Measurements from ENCODE around the gene CLSTN2.

The CLSTN2 gene

GRCh38 chr3:140053794-140054193 lies 118.8 kb downstream of the CLSTN2 start:
- no peak for DNase-seq

- no peak for DNase-seq
Measured at GRCh38 chr3:140055092-140055791, 120.3 kb downstream of the CLSTN2 start.

- no peak for DNase-seq
Measured at GRCh38 chr3:140056047-140056446, 121.1 kb downstream of the CLSTN2 start.

- no peak for DNase-seq
Measured at GRCh38 chr3:140061211-140061610, 126.2 kb downstream of the CLSTN2 start.

- no peak for DNase-seq
Measured at GRCh38 chr3:140062461-140062860, 127.5 kb downstream of the CLSTN2 start.

GRCh38 chr3:140067487-140067886 lies 132.5 kb downstream of the CLSTN2 start:
- no peak for DNase-seq

- no peak for DNase-seq
Measured at GRCh38 chr3:140068494-140069017, 133.6 kb downstream of the CLSTN2 start.

- DNase-seq = no peak
Measured at GRCh38 chr3:140073278-140074045, 138.5 kb downstream of the CLSTN2 start.

GRCh38 chr3:140076552-140076951 lies 141.6 kb downstream of the CLSTN2 start:
- no peak for DNase-seq

- DNase-seq = no peak
Measured at GRCh38 chr3:140077406-140077805, 142.4 kb downstream of the CLSTN2 start.

- DNase-seq = no peak
Measured at GRCh38 chr3:140078343-140078742, 143.4 kb downstream of the CLSTN2 start.

- DNase-seq = no peak
Measured at GRCh38 chr3:140078940-140079339, 144.0 kb downstream of the CLSTN2 start.

GRCh38 chr3:140081887-140082286 lies 146.9 kb downstream of the CLSTN2 start:
- no peak for DNase-seq

GRCh38 chr3:140085001-140085400 lies 150.0 kb downstream of the CLSTN2 start:
- no peak for DNase-seq

GRCh38 chr3:140086642-140087041 lies 151.7 kb downstream of the CLSTN2 start:
- no peak for DNase-seq

- no peak for DNase-seq
Measured at GRCh38 chr3:140088058-140088457, 153.1 kb downstream of the CLSTN2 start.

GRCh38 chr3:140088513-140088912 lies 153.5 kb downstream of the CLSTN2 start:
- DNase-seq = no peak

- DNase-seq = no peak
Measured at GRCh38 chr3:140089403-140090072, 154.6 kb downstream of the CLSTN2 start.

- no peak for DNase-seq
Measured at GRCh38 chr3:140091143-140091542, 156.2 kb downstream of the CLSTN2 start.

GRCh38 chr3:140092848-140093536 lies 158.0 kb downstream of the CLSTN2 start:
- DNase-seq = no peak

GRCh38 chr3:140093742-140094141 lies 158.8 kb downstream of the CLSTN2 start:
- no peak for DNase-seq

GRCh38 chr3:140094487-140094886 lies 159.5 kb downstream of the CLSTN2 start:
- DNase-seq = no peak

- no peak for DNase-seq
Measured at GRCh38 chr3:140096037-140096436, 161.1 kb downstream of the CLSTN2 start.

All from cerebellar nuclear complex (tissue), 1 donor.